ENCODE results near the gene NLRP6. TPM values are rescaled to one million over a fixed set of nuclear protein-coding genes. Genes with fewer than 3 reads are reported as not detected.

NLRP6 gene
- total RNA-seq, 1 experiment from 2014 or later, result not detected

- no peak for DNase-seq (ENCODE audit: low spot score)
- ChIA-PET POLR2A (ENCODE audit: low non-redundant PET) (no interaction called here), CTCF (no interaction called here)
- H3K4me3 ChIP-seq (ENCODE audit: low read depth, low read length, poor library complexity, severe bottlenecking), result no peak overlapping the region
- H3K9me3 ChIP-seq (ENCODE audit: low read depth, low read length, poor library complexity, severe bottlenecking), result no peaks in the 10 kb centered on the region
- H3K27me3 ChIP-seq (replicated peaks; ENCODE audit: insufficient read depth, low read depth, low read length, poor library complexity), result no peaks in the 10 kb centered on the region
- H3K4me1 ChIP-seq (ENCODE audit: insufficient read depth, low read length, poor library complexity, severe bottlenecking), result no peaks in the 10 kb centered on the region
- H3K36me3 ChIP-seq (ENCODE audit: insufficient read depth, low read length, poor library complexity, severe bottlenecking), result no peaks in the 10 kb centered on the region
- intact Hi-C loops (cut with micrococcal nuclease; ENCODE audit: unreplicated experiment), result no loop called here
- no peak for TF ChIP-seq EZH2 (IDR thresholded peaks at IDR 0.05; ENCODE audit: borderline replicate concordance, low read depth, low read length, poor library complexity, severe bottlenecking)
- no peak for TF ChIP-seq CTCF (conservative IDR thresholded peaks at IDR 0.05; ENCODE audit: low read depth, low read length)
- no TSS peak for BruUV-seq (replicated peaks)
- H3K27ac ChIP-seq (ENCODE audit: low read depth, low read length, poor library complexity, severe bottlenecking), result no peak overlapping the region
These were observed 18.9 kb downstream of the NLRP6 start for GRCh38 chr11:297051-297585.

GRCh38 chr11:297586-298405 lies 19.6 kb downstream of the NLRP6 start:
- Histone ChIP-seq H3K9me3 (ENCODE audit: low read depth, low read length, poor library complexity, severe bottlenecking) (no peaks in the 10 kb centered on the region), H3K27me3 (replicated peaks; ENCODE audit: insufficient read depth, low read depth, low read length, poor library complexity) (no peaks in the 10 kb centered on the region), H3K4me3 (ENCODE audit: low read depth, low read length, poor library complexity, severe bottlenecking) (no peak overlapping the region), H3K36me3 (ENCODE audit: insufficient read depth, low read length, poor library complexity, severe bottlenecking) (no peaks in the 10 kb centered on the region), H3K27ac (ENCODE audit: low read depth, low read length, poor library complexity, severe bottlenecking) (no peak overlapping the region), H3K4me1 (ENCODE audit: insufficient read depth, low read length, poor library complexity, severe bottlenecking) (no peaks in the 10 kb centered on the region)
- DNase-seq (ENCODE audit: low spot score), result no peak
- ChIA-PET POLR2A (ENCODE audit: low non-redundant PET) (no interaction called here), CTCF (no interaction called here)
- intact Hi-C loops (cut with micrococcal nuclease; ENCODE audit: unreplicated experiment), result no loop called here
- no peak for TF ChIP-seq CTCF (conservative IDR thresholded peaks at IDR 0.05; ENCODE audit: low read depth, low read length)
- TF ChIP-seq EZH2 (IDR thresholded peaks at IDR 0.05; ENCODE audit: borderline replicate concordance, low read depth, low read length, poor library complexity, severe bottlenecking), result no peak
- BruUV-seq (replicated peaks), result no TSS peak

DNA sequence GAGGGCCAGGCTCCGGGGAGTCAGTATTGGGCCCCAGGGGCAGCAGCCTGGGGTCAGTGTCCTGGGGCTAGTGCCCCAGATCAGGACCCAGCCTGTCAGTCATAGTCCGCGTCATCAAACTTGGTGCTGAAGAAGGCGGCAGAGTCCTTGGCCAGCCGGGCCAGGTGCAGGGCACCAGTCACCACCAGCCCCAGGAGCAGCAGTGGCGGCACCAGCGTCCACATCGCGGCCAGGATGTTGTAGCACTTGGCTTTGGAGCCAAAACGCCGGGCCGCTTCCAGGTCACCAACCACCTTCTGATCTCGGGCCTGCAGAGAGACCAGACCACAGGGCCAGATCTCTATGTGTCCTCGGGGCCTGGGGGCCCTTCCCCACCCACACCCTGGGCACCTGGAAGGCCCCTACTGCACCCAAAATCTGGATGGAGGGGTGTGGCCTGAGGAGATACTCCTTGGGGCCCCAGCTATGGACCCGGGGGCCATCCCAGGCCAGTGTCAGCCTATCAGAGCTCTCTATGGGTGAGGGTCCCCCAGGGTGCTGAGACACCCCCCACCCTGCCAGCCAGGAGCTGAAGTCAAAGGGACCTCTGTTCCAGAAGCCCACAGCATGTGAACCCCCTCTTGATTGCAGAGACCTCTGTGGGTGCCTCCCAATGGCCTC lies 20.3 kb downstream of the NLRP6 start:
- no peaks in the 10 kb centered on the region for H3K4me1 ChIP-seq (ENCODE audit: insufficient read depth, low read length, poor library complexity, severe bottlenecking)
- H3K9me3 ChIP-seq (ENCODE audit: low read depth, low read length, poor library complexity, severe bottlenecking), result no peaks in the 10 kb centered on the region
- intact Hi-C loops (cut with micrococcal nuclease; ENCODE audit: unreplicated experiment), result no loop called here
- H3K27me3 ChIP-seq (replicated peaks; ENCODE audit: insufficient read depth, low read depth, low read length, poor library complexity), result no peaks in the 10 kb centered on the region
- H3K36me3 ChIP-seq (ENCODE audit: insufficient read depth, low read length, poor library complexity, severe bottlenecking), result no peaks in the 10 kb centered on the region
- DNase-seq (ENCODE audit: low spot score), result no peak
- ChIA-PET POLR2A (ENCODE audit: low non-redundant PET) (no interaction called here), CTCF (no interaction called here)
- no peak overlapping the region for H3K4me3 ChIP-seq (ENCODE audit: low read depth, low read length, poor library complexity, severe bottlenecking)
- no TSS peak for BruUV-seq (replicated peaks)
- no peak overlapping the region for H3K27ac ChIP-seq (ENCODE audit: low read depth, low read length, poor library complexity, severe bottlenecking)
- TF ChIP-seq EZH2 (IDR thresholded peaks at IDR 0.05; ENCODE audit: borderline replicate concordance, low read depth, low read length, poor library complexity, severe bottlenecking) (no peak), CTCF (conservative IDR thresholded peaks at IDR 0.05; ENCODE audit: low read depth, low read length) (no peak)

Measured in A673 (cell line).